ENCODE results near the gene WNT2B.

The WNT2B gene

GRCh38 chr1:112508278-112509004 is at the start of gene WNT2B:
WNT2B (plus strand) TSS chr1:112508965; CDS start chr1:112509263, 298 bp downstream.
- in situ Hi-C loops (cut with HindIII; ENCODE audit: low sequenced_read_pairs), result no loop called here
- DNase-seq (ENCODE audit: low read depth), result no peak
- TF ChIP-seq CTCF (IDR thresholded peaks at IDR 0.05; ENCODE audit: low read depth, low read length, missing control alignments), result no peak
- peak within 1 kb of the TSS; percentile 44 for H3K4me3 ChIP-seq (ENCODE audit: low read depth, low read length)

GRCh38 chr1:112460615-112461014 is 48.1 kb upstream of the WNT2B start:
- TF ChIP-seq CTCF (IDR thresholded peaks at IDR 0.05; ENCODE audit: low read depth, low read length, missing control alignments), result no peak
- DNase-seq (ENCODE audit: low read depth), result no peak
- in situ Hi-C loops (cut with HindIII; ENCODE audit: low sequenced_read_pairs), result no loop called here
- no peak overlapping the region for H3K4me3 ChIP-seq (ENCODE audit: low read depth, low read length)

GRCh38 chr1:112461200-112461871 is 47.4 kb upstream of the WNT2B start:
- no peak for TF ChIP-seq CTCF (IDR thresholded peaks at IDR 0.05; ENCODE audit: low read depth, low read length, missing control alignments)
- in situ Hi-C loops (cut with HindIII; ENCODE audit: low sequenced_read_pairs), result no loop called here
- no peak for DNase-seq (ENCODE audit: low read depth)
- H3K4me3 ChIP-seq (ENCODE audit: low read depth, low read length), result no peak overlapping the region

- in situ Hi-C loops (cut with HindIII; ENCODE audit: low sequenced_read_pairs), result no loop called here
- no peak overlapping the region for H3K4me3 ChIP-seq (ENCODE audit: low read depth, low read length)
- no peak for TF ChIP-seq CTCF (IDR thresholded peaks at IDR 0.05; ENCODE audit: low read depth, low read length, missing control alignments)
- no peak for DNase-seq (ENCODE audit: low read depth)
These were observed 45.8 kb upstream of the WNT2B start for GRCh38 chr1:112462953-112463279.

- in situ Hi-C loops (cut with HindIII; ENCODE audit: low sequenced_read_pairs), result no loop called here
- no peak for DNase-seq (ENCODE audit: low read depth)
- no peak overlapping the region for H3K4me3 ChIP-seq (ENCODE audit: low read depth, low read length)
- no peak for TF ChIP-seq CTCF (IDR thresholded peaks at IDR 0.05; ENCODE audit: low read depth, low read length, missing control alignments)
These were observed 44.3 kb upstream of the WNT2B start for GRCh38 chr1:112464501-112464900.

- DNase-seq (ENCODE audit: low read depth), result no peak
- no peak overlapping the region for H3K4me3 ChIP-seq (ENCODE audit: low read depth, low read length)
- in situ Hi-C loops (cut with HindIII; ENCODE audit: low sequenced_read_pairs), result no loop called here
- TF ChIP-seq CTCF (IDR thresholded peaks at IDR 0.05; ENCODE audit: low read depth, low read length, missing control alignments), result no peak
These were observed 43.6 kb upstream of the WNT2B start for GRCh38 chr1:112465122-112465521.

Measured in astrocyte of the cerebellum (primary cell).